ENCODE results near the gene FAM171A1. TPM values are rescaled to one million over a fixed set of nuclear protein-coding genes. Genes with fewer than 3 reads are reported as not detected.

Gene FAM171A1
- total RNA-seq, 1 donor from 2014 or later = 113 TPM

- DNase-seq (ENCODE audit: low spot score) = no peak
- Mint-ChIP-seq H3K9me3 (ENCODE audit: unreplicated experiment) (no peaks in the 10 kb centered on the region), H3K36me3 (ENCODE audit: low read depth, unreplicated experiment) (peaks cover 9% of the 10 kb centered on the region), H3K27me3 (ENCODE audit: unreplicated experiment) (peaks cover 9% of the 10 kb centered on the region), H3K4me3 (ENCODE audit: unreplicated experiment) (no peak overlapping the region), H3K27ac (ENCODE audit: unreplicated experiment) (peak overlapping the region; percentile 98), H3K4me1 (ENCODE audit: unreplicated experiment) (peaks cover 74% of the 10 kb centered on the region)
- TF ChIP-seq, protein P1, sequence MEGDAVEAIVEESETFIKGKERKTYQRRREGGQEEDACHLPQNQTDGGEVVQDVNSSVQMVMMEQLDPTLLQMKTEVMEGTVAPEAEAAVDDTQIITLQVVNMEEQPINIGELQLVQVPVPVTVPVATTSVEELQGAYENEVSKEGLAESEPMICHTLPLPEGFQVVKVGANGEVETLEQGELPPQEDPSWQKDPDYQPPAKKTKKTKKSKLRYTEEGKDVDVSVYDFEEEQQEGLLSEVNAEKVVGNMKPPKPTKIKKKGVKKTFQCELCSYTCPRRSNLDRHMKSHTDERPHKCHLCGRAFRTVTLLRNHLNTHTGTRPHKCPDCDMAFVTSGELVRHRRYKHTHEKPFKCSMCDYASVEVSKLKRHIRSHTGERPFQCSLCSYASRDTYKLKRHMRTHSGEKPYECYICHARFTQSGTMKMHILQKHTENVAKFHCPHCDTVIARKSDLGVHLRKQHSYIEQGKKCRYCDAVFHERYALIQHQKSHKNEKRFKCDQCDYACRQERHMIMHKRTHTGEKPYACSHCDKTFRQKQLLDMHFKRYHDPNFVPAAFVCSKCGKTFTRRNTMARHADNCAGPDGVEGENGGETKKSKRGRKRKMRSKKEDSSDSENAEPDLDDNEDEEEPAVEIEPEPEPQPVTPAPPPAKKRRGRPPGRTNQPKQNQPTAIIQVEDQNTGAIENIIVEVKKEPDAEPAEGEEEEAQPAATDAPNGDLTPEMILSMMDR (IDR thresholded peaks at IDR 0.05; ENCODE audit: unreplicated experiment) = no peak
Measured at GRCh38 chr10:15316145-15316544, 54.9 kb downstream of the FAM171A1 start.

GRCh38 chr10:15315286-15315685 lies 55.8 kb downstream of the FAM171A1 start:
- TF ChIP-seq, protein P1 (IDR thresholded peaks at IDR 0.05; ENCODE audit: unreplicated experiment) = no peak
- Mint-ChIP-seq H3K27me3 (ENCODE audit: unreplicated experiment) (peaks cover 11% of the 10 kb centered on the region), H3K27ac (ENCODE audit: unreplicated experiment) (peak overlapping the region; percentile 98), H3K4me3 (ENCODE audit: unreplicated experiment) (peak overlapping the region; percentile 71), H3K9me3 (ENCODE audit: unreplicated experiment) (no peaks in the 10 kb centered on the region), H3K4me1 (ENCODE audit: unreplicated experiment) (peaks cover 76% of the 10 kb centered on the region), H3K36me3 (ENCODE audit: low read depth, unreplicated experiment) (peaks cover 9% of the 10 kb centered on the region)
- no peak for DNase-seq (ENCODE audit: low spot score)

DNA sequence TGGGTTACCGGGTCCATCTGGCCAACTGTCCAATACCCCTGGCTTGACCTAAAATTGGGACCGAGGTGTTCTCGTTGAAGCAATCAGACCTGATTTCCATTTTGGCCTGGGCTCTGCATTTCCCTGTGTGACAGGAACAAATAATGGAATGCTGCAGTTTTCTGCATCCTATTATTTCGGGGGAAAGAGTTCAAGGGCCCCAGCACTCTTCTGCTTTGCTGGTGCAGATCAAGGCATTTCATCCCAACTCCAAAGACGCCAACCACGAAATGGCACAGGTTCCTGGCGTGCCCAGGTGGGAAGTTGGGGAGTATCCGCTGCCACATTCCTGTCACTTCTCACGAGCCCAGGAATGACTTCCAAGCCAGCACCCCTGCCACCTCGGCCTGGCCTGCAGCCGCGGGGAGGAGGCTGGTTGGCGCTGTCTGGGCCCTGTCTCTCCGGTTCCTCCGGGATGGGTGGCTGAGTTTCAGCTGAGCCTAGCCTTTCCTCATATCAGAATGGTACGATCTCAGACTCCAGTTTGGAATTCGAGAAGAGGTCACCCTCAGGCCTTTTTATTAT lies 56.5 kb downstream of the FAM171A1 start:
- peak overlapping the region; percentile 99 for H3K27ac Mint-ChIP-seq (ENCODE audit: unreplicated experiment)
- no peak overlapping the region for H3K4me3 Mint-ChIP-seq (ENCODE audit: unreplicated experiment)
- no peaks in the 10 kb centered on the region for H3K9me3 Mint-ChIP-seq (ENCODE audit: unreplicated experiment)
- H3K27me3 Mint-ChIP-seq (ENCODE audit: unreplicated experiment) = peaks cover 11% of the 10 kb centered on the region
- DNase-seq (ENCODE audit: low spot score) = no peak
- peaks cover 9% of the 10 kb centered on the region for H3K36me3 Mint-ChIP-seq (ENCODE audit: low read depth, unreplicated experiment)
- H3K4me1 Mint-ChIP-seq (ENCODE audit: unreplicated experiment) = peaks cover 82% of the 10 kb centered on the region
- TF ChIP-seq, protein P1 (IDR thresholded peaks at IDR 0.05; ENCODE audit: unreplicated experiment) = no peak

GRCh38 chr10:15313843-15314242 lies 57.2 kb downstream of the FAM171A1 start:
- H3K4me3 Mint-ChIP-seq (ENCODE audit: unreplicated experiment) = peak overlapping the region; percentile 79
- TF ChIP-seq, protein P1 (IDR thresholded peaks at IDR 0.05; ENCODE audit: unreplicated experiment) = no peak
- peaks cover 9% of the 10 kb centered on the region for H3K36me3 Mint-ChIP-seq (ENCODE audit: low read depth, unreplicated experiment)
- no peaks in the 10 kb centered on the region for H3K9me3 Mint-ChIP-seq (ENCODE audit: unreplicated experiment)
- peaks cover 11% of the 10 kb centered on the region for H3K27me3 Mint-ChIP-seq (ENCODE audit: unreplicated experiment)
- peaks cover 80% of the 10 kb centered on the region for H3K4me1 Mint-ChIP-seq (ENCODE audit: unreplicated experiment)
- H3K27ac Mint-ChIP-seq (ENCODE audit: unreplicated experiment) = peak overlapping the region; percentile 99
- peak; percentile 52 for DNase-seq (ENCODE audit: low spot score)

- peaks cover 9% of the 10 kb centered on the region for H3K36me3 Mint-ChIP-seq (ENCODE audit: low read depth, unreplicated experiment)
- no peaks in the 10 kb centered on the region for H3K9me3 Mint-ChIP-seq (ENCODE audit: unreplicated experiment)
- peaks cover 9% of the 10 kb centered on the region for H3K27me3 Mint-ChIP-seq (ENCODE audit: unreplicated experiment)
- TF ChIP-seq, protein P1 (IDR thresholded peaks at IDR 0.05; ENCODE audit: unreplicated experiment) = no peak
- peaks cover 72% of the 10 kb centered on the region for H3K4me1 Mint-ChIP-seq (ENCODE audit: unreplicated experiment)
- peak overlapping the region; percentile 99 for H3K27ac Mint-ChIP-seq (ENCODE audit: unreplicated experiment)
- no peak overlapping the region for H3K4me3 Mint-ChIP-seq (ENCODE audit: unreplicated experiment)
- no peak for DNase-seq (ENCODE audit: low spot score)
Measured at GRCh38 chr10:15313047-15313446, 58.0 kb downstream of the FAM171A1 start.

All from endothelial cell (in vitro differentiated cells).